ENCODE results near the gene NELFA.

DNA sequence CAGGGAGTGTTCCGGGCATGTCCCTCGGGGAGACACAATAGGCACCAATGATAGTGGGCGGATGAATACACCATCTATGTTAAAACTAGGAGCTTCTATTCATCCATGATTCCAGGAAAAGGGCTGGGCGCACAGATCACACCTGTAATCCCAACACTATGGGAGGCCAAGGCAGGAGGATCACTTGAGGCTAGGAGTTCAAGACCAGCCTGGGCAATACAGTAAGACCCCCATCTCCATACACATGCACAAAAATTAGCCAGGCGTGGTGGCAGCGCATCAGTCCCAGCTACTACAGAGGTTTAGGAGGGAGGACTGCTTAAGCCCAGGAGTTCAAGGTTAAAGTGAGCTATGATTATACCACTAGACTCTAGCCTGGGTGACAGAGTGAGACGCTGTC is 2.4 kb downstream of the NELFA start:
- TF ChIP-seq, protein P1, sequence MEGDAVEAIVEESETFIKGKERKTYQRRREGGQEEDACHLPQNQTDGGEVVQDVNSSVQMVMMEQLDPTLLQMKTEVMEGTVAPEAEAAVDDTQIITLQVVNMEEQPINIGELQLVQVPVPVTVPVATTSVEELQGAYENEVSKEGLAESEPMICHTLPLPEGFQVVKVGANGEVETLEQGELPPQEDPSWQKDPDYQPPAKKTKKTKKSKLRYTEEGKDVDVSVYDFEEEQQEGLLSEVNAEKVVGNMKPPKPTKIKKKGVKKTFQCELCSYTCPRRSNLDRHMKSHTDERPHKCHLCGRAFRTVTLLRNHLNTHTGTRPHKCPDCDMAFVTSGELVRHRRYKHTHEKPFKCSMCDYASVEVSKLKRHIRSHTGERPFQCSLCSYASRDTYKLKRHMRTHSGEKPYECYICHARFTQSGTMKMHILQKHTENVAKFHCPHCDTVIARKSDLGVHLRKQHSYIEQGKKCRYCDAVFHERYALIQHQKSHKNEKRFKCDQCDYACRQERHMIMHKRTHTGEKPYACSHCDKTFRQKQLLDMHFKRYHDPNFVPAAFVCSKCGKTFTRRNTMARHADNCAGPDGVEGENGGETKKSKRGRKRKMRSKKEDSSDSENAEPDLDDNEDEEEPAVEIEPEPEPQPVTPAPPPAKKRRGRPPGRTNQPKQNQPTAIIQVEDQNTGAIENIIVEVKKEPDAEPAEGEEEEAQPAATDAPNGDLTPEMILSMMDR (IDR thresholded peaks at IDR 0.05), result no peak
- no peak for TF ChIP-seq POLR2A (IDR thresholded peaks at IDR 0.05)

Measured in lower leg skin (tissue), 3 donors.